ENCODE results near the gene ANTXR1.

The ANTXR1 gene

DNA sequence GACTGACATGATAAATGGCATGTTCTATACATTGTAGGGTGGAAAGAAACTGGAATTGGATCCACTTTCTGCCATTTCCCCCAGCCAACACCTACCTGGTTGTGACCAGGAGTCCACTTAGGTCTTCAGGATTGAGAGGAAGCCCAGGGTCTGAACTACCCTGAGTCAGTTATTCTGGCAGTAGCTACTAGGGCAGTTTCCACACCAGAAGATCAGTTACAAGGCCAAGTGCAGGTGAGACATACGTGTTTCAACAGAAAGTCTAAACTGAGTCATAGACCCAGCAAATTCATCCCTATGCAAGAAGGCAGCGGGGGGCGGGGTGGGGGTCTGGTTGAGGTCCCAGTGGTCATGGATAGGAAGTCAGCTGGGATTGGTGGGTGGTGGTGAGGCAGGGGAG, 21.9 kb downstream of the ANTXR1 start:
- DNase-seq = no peak

DNA sequence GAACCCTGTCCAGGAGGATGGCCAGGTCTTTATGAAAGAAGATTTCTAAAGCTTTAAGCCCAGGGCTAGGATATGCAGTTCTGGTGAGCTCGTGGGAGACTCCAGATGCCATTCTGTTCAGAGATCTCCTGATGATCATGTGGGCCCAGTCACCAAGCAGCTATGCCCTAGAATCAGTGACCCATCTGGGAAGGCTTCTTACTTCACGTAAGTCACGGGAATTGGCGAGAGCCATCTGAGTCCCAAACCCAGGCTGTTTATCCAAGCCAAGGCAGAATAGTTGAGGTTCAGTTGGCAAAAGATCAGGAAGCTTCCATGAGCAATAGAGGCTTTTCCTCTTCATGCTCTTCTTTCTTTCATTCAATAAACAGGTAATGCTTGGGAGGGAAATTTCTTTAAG, 23.9 kb downstream of the ANTXR1 start:
- DNase-seq = no peak

DNA sequence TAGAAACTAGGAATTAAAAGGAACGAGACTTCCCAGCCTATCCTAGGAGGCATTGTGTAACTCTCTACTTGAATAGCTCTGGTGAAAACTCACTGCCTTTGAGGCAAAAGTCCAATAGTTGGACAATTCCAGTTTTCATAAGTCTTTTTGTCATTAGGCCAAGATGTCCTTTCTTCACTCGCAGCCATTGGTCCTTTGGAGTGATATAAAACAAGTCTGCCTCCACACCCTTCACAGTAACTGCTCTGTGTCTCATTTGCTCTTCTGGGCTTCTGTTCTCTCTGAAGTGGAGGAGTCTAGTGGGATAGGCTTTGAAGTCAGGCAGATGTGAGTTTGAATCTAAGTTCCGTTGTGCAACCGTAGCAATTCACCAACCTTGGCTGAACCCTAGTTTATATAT, 28.2 kb downstream of the ANTXR1 start:
- DNase-seq = no peak

DNA sequence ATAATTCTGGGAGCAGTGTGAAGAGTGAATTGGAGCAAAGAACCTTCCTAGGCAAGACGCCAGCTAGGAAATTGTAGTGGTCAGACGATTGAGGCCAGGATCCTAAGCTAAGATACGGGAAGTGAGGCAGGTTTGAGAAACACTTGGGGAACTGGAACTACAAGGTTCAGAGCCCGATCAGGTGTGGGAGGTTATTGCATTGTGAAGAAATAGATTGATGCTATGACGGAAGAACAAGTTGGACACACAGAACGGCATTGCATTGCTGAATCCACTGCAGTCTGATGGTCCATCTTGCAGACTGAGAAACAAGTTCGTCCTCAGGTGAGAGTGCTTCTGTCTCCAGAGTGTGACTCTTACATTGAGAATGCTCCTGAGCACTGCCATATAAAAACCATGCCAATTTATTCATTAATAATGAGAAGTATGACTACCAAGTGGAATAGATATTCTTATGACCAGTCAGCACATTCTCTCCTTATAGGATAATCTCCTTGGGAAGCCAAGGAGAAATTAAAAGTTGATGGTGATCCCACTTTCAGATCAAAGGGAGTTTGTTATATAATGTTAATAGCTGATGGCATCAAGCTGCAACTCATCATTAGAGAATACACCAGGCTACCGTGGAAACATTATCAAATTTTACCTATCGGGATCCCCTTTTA, 30.9 kb downstream of the ANTXR1 start:
- DNase-seq = no peak

DNA sequence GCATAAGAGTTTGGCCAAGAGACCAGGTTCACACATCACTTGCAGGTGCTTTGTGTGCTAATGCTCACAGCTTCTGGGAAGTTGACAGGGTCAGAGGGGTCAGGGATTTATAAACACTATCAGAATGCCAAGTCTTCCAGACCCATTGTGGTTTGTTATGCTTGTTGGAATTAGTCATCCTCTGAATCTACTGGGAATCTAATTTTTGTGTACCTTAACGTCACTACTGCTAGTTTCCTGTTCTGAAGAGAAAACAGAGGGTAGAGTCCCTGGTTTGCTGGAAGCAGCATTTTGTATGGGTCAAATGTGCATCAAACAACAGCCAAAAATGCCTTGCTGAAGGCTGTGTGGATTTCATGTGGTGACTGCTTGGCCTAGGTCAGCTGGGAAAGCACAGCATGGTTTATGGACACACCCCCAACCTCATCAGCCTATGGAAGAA, 33.3 kb downstream of the ANTXR1 start:
- no peak for DNase-seq

DNA sequence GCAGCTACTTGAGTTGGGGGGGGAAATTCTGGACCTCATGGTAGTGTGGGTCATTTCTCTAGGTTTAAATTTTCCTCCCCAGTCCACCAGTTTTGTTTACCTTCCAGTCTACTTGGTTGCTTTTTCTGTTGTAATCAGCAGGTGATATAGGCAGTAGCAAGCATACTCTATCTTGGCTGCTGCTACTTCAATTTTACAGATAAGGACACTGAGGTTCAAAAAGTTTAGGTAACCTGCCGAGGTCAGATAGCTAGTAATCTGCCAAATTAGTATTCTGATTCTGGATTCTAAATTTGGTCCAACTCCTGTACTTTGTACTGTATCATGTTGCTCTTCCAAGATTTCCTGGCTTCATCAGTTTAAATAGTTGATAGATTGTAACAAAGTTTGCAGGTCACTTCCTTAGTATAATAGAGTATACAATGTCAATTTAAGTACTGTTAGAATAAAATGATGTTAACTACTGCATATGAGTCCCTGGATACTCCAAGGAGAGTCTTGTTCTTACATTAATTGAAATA, 34.7 kb downstream of the ANTXR1 start:
- DNase-seq = no peak

DNA sequence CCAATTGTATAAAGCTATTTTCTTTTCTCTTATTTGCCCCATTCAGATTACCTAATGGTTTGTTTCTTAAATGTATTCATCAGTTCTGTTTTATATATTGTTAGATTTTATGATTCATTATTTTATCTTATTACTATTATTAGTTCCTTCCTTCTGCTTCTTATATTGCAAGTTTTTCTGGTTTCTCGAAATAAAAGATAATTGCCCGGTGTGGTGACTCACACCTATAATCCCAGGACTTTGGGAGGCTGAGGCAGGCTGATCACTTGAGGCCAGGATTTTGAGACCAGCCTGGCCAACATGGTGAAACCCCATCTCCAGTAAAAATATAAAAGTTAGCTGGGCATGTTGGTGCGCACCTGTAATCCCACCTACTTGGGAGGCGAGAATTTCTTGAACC, 37.8 kb downstream of the ANTXR1 start:
- no peak for DNase-seq

DNA sequence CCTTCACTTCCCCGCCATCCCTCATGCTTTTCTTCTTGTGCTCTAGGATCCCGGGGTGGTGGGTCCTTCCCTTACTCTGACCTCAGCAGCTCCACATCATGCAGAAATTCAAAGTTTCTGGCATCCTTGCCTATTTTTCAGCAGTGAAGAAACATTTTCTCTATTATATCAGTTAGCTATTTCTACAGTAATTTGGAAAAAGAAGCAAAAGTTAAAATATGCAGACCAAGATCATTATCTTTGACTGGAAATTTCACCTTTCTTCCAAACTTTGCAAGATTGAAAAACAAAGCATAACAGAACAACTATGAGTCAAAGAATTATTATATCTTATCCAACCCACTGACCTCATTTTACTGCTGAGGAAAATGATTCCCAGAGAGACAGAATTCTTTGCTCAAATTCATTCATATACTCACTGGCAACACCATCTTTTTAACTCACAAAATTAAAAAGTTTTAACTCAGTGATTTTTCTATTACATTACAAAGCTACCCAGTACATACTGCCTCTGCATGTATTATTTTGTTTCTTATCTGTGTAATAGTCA, 40.5 kb downstream of the ANTXR1 start:
- DNase-seq = no peak

DNA sequence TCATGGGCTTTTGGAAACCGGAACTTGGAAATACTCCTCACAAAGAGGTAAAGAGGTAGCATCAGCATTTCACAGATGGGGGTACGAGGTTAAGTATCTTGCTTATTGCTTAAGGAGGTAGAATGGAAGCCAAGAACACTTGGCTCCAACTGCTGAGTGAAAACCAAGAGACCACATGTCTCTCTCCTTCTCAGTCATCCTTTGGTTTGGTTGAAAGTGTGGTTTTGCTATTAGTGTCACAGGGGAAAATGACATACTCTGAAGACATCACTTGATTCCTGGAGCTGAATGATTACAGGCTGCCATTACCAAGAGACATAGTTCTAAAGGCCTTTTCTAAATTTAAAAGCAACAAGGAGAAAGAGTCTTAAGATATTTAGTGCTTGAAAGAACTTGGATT, 41.5 kb downstream of the ANTXR1 start:
- no peak for DNase-seq

DNA sequence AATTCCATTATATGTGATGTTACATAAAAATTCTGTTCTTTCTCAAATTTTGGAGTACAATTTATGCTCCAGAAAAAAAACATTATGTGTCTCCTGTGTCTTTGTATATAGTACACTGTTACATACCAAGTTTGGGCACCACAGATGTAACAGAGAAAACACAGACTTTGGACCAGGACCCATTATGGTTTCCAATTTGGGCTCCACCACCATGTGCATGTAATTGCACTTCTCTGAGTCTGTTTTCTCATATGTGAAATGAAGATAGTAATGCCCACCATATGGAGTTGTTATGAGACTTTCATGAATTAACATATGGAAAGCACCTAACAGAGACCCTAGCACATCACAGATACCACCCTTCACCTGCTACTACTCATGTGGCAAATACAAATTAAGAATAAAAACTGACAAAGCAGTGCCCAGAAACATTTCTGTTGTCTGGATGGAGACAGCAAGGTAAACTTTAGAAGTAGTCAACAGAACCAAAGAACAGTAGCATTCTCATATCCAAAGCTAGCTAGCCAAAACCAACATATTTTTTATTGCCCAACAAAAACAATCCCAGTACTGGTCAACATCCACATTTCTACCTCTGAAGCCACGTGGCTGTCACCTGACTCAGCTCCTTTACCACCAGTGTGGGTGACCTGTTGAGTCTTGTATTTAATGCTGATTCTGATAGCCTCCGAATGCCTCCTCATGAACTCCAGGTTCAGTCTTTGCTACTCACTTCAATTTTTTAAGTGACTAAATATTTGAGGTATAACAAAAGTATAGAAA, 42.9 kb downstream of the ANTXR1 start:
- DNase-seq = no peak

DNA sequence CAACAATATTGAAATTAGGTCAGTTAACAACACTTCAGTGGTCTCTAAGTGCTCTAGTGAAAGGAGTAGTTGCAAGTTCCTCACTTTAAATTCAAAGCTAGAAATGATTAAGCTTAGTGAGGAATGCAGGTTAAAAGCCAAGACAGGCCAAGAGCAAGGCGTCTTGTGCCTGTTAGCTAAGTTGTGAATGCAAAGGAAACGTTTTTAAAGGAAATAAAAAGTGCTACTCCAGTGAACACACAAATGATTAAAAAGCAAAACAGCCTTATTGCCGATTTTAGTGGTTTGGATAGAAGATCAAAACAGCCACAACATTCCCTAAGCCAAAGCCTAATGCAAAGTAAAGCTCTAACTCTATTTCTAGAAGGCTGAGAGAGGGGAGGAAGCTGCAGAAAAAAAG, 44.7 kb downstream of the ANTXR1 start:
- DNase-seq = no peak

DNA sequence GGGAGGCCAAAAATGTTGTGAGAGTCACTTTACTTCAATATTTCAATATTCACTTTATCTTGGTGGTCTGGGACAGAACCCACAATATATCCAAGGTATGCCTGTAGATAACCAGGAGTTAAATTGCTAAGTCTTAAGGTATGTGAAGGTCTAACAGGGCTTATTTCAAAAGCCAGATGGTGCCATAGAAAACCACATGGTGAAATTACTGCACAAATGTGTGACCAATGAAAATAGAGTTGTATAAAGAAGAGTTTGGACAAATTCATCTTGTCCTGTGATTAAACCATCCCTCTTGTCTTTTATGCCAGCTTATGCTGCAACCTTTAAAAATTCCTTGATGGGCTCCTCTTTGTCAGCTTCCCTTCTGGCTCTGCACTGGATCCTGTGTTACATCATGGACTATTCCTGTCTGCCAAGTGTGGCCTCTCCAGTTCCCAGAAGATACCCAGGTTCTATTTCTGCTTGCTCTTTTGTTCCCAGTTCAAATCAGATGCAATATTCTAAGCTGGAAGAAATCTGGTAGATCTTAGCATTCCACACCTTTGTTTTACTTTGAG, 46.8 kb downstream of the ANTXR1 start:
- DNase-seq = no peak

DNA sequence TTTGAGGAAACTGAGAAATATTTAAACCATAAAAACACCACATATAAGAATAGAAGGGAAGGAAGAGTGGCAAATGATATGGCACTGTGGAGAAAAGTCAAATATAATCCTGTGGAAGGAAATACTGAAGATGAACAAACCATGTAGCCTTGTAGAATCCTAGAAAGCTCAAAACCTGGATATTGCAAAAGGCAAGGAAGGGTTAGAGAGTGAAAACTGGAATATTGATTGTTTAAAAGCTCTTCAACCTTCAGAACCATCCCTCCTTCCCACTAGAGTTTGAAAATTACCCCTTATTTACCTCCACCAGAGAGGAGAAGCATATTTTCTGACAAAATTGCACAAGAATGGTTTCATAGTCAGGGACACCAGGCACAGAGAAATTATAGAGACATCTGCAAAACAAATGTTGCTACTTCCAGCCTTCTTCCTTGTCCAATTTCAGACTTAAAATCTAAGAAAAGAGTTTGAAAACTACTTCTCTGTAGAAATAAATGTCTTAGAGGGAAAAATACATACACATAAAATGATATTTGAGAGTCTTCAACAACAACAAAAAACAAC, 48.0 kb downstream of the ANTXR1 start:
- DNase-seq = no peak

DNA sequence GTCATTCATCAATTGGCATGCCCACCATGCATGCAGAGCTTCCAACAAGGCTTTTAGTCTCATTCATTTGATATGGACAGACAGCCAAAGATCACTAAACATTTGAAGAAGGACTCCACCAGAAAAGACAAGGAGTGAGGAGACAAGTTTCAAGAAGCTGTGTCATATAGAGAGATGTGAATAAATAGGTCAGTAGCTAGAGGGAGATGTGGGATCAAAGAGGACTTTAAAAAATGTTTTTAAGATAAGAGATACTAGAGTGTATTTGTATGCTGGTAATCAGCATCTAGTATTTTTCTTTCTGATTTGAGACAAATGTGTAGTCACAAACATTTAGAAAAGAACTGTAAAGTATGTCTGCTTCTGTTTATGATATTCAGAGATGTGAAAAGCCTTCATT, 48.5 kb downstream of the ANTXR1 start:
- no peak for DNase-seq

DNA sequence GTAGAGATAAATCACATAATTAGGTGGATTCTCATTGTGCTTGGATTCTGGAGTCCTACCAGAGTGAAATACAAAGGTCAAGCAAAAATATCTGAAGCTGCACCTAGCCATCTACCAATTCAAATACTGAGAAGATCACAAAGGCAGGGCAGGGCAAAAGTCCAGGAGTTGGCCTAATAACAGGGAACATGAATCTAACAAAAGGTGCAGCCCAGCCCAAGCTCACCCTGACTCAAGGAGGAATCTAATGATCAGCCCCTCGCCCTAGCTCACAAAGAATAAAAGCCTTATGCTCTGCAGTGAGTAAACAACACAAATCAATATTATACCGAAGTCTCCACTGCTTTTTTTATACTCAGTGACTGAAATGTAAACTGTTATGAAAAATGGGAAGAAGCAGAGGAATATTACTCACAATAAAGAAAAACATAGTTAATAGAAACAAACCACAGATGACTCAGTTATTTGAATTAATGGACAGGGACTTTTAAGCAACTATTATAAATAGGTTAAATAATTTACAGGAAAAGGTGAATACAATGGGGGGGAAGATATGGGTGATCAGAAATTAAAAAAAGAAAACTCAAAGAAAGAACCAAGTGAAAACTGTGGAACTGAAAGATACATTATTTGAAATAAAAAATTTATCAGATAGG, 49.5 kb downstream of the ANTXR1 start:
- no peak for DNase-seq

DNA sequence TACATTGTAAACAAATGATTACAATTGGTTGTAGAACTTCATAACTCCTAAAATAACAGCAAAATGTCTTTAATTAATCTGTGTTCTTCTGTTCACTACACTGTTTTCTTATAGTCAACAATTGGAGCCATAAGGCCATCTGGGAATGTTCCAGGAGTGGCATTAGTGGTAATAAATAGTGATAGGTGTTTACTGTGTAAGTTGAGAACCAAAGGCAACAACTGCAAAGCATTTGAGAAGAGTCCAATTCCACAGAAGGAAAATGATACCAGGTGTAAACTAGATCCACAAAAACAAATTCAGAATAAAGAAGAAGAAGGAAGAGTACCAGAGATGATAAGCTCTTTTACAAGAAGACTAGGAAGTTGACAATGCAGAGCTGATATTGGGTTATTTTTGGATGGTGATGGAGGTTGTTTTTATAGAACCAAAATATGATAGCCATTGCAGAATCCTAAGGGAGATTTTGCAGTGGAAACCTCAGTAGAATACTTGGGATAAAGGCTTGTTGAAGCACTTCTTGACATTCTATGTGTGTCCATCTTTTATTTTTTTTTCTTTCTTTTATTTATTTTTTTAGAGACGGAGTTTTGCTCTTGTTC, 52.9 kb downstream of the ANTXR1 start:
- DNase-seq = no peak

DNA sequence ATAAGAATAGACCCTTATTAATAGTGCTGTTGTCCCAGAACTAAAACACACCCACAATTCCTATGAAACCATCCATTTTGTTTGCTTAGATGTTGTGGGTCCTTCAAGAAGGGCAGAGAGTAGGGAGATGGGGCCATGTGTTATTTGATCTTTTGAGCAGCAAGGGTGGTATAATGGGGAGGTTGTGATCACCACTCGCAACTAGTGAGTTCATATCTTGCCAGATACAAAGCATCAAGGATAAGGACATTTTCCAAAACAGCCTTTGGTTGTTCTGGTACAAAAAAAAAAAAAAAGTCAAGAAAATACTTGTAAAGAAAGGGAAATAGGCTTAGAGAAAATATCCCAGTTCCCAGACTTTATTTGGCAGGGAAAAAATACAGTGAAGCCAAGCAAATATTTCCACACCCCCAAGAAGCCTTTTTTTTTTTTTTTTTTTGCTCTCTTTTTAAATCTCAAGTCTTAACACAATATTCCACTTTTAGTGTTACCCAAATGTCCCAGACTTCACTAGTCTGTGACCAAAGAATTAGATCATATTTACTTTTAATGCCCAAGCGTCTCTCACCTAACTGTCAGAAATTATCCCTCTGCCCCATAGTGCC, 54.1 kb downstream of the ANTXR1 start:
- DNase-seq = no peak

DNA sequence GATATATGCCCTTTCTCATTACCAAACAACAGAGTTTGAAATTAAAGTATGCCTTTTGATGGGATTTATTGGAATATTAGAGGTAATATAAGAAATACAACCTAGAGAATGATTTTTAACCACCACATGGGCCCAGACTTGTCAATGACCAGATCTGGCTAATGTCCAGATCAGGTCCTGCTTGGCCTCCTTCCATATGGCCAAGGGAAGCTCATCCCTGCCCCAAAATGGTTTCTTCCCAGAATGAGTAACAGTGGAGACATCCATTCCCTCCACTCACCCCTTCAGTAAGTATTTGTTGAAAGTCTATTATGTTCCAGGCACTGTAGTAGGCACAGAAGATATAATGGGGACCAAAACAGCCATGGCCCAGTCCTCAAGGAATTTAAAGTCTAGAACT, 54.9 kb downstream of the ANTXR1 start:
- DNase-seq = no peak

DNA sequence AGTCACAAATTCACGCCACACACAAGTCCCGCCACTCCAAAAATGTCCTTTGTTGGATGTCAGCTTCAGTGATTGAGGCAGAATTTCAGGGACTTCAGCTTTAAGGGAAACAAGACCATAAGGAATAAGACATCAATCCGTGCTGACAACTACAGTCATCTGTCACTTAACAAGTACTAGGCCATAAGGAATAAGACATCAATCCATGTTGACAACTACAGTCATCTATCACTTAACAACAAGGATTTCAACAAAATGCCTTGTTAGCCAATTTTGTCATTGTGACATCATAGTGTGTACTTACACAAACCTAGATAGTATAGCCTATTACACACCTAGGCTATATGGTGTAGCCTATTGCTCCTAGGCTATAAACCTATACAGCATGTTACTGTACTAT, 58.0 kb downstream of the ANTXR1 start:
- no peak for DNase-seq

DNA sequence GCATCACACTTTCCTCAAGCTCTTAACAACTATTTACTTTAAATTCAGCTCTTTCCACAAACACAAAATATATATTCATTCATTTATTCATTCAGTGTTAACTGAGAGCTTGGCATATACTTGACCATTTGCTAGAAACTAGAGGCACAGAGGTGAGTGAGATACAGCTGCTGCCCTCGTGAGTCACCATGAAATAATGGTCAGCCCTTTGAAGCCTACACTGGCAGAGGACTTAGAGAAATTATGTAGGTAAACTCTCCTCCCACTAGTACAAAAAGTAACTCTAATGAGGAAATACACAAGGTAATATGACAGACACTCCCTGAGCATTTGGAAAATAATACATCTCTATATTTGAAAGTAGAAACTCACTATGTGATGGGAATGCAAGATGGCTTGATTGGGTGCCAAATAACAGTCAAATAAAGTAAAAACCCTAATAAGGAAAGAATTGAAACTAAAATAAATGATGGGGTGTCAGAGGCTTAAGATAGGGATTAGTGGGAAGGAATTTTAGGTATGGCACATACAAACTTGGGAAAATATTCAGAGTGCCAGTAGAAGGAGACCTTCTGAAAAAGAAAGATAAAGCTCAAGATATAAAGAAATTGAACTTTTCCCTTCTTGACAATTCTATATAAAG, 61.1 kb downstream of the ANTXR1 start:
- DNase-seq = no peak

DNA sequence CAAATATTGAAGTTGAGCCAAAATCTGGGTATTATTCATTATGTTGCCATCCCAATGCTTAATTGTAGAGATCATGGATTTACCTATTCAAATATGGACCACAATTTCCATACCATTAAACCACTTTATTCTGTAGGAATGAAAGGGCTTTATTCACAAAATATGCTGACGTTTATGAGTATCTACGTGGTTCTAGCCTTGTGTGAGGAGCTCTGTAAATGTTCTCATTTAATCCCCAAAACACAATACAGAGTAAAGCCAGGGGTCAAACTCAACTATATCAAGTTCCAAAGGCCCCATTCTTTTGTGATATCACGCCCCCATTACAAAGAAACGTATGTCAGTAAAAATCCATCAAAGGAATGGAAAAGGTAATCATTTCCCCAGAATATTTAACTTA, 61.9 kb downstream of the ANTXR1 start:
- no peak for DNase-seq

DNA sequence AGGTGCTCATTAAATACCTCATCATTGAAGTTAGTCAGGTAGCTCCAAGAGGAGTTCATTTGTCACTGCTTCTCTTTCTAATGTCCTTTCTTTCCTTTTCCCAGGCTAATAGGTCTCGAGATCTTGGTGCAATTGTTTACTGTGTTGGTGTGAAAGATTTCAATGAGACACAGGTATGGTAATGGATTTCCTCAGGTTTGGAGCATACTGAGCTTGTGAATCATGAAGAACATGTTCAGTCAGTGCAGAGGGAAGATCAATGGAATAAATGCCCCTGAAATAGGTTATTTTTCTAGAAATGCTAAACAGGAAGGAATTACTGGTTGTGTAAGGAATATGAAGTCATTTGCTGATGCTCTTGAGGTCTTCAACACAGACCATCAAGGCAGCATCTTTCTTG, 62.5 kb downstream of the ANTXR1 start:
- DNase-seq = no peak
